HG02571 (cell line): Measurements from ENCODE around the gene MDM2.
A peak's percentile ranks its signal among the peaks of the same experiment; 100 is the strongest.

Experiments
- ATAC-seq: cut with Tn5 transposase; IDR thresholded peaks from one replicate; pipeline ENCODE4 v1.9.1; 2021; ENCODE audit warnings: mild to moderate bottlenecking, moderate library complexity; ENCODE audit not compliant: unreplicated experiment

Gene MDM2

DNA sequence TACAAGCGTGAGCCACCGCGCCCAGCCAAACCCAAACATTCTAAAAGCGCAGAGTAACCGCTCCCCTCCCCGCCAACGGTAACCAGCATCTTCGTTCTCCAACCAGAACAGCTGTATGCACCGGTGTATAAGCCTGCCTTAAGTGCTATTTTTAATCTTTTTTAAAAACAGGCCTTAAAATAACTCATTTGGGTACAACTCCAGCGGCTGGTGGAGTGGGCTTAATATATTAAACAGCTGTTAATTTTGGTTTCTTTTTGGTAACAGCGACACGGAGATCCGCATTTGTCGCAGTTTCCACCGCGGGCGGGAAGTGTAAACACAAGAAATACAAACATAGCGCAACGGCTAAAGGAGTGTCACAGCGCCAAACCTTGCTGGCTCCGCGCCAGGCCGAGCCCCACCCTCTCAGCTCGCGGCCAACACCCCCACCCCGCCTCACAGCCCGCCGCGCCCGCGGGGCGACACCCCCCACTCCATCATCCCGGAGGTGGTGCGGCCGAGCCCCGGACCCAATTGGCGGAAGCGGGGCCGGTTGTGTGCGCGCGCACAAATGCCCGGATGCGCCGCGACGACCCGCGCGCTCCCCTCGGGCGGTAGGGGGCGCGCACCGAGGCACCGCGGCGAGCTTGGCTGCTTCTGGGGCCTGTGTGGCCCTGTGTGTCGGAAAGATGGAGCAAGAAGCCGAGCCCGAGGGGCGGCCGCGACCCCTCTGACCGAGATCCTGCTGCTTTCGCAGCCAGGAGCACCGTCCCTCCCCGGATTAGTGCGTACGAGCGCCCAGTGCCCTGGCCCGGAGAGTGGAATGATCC lies at the start of gene MDM2:
TSS of gene MDM2 (plus strand) at position 602 of the 812 bp plus-strand sequence. CDS start 301 bp downstream, outside the sequence.
- peak; percentile 64 for ATAC-seq

DNA sequence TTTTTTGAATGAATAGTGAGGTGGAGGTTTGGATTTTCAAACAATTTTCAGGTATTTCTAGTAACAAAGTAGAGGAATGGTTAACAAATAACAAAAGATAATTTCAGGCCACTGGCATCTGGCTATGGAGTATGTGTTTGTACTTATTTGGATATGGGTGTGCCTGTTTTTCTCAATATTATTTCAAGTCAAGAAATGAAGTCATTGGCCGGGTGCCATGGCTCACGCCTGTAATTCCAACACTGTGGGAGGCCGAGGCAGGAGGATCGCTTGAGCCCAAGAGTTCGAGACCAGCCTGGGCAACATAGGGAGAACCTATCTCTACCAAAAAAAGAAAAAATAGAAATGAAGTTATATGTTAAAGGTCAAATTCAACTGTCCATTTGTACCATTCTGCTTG lies 48.1 kb upstream of the MDM2 start:
- ATAC-seq, result no peak

DNA sequence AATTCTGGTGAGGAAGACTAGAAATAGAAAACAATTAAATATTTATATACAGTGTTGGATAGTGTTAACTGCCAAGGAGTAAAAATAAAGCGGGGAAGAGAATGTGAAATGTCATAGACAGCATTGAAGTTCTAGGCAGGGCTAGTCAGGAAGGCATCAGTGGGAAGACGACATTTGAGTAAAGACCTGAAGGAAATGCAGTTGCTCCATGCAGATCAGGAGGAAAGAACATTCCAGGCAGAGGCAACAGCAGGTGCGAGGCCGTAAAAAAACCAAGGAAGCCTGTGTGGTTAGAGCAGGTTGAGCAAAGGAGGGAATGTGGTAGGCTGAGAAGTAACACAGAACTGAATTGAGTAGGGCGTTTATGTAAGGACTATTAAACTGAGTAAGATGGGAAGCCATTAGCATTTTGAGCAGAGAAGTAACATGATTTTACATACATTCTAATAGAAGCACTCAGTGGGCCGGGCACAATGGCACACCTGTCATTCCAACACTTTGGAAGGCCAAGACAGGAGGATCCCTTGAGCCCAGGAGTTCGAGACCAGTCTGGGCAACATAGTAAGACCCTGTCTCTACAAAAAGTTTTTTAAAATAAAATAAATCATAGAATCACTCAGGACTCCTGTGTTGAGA lies 47.1 kb upstream of the MDM2 start:
- ATAC-seq, result no peak

DNA sequence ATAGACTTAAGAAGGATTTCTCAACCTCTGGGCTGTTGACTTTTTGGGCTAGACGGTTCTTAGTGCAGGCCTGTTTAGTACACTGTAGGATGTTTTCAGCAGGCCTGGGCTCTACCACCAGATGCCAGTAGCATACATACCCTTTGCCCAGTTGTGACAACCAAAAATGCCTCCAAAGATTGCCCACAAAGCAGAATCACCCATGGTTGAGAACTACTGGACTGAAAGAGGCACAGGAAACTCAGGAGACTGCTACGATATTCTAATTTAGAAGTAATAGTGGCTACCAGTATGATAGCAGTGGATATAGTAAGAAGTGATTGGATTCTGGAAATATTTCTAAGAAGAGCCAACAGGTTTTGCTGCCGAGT lies 46.5 kb upstream of the MDM2 start:
- ATAC-seq, result no peak

DNA sequence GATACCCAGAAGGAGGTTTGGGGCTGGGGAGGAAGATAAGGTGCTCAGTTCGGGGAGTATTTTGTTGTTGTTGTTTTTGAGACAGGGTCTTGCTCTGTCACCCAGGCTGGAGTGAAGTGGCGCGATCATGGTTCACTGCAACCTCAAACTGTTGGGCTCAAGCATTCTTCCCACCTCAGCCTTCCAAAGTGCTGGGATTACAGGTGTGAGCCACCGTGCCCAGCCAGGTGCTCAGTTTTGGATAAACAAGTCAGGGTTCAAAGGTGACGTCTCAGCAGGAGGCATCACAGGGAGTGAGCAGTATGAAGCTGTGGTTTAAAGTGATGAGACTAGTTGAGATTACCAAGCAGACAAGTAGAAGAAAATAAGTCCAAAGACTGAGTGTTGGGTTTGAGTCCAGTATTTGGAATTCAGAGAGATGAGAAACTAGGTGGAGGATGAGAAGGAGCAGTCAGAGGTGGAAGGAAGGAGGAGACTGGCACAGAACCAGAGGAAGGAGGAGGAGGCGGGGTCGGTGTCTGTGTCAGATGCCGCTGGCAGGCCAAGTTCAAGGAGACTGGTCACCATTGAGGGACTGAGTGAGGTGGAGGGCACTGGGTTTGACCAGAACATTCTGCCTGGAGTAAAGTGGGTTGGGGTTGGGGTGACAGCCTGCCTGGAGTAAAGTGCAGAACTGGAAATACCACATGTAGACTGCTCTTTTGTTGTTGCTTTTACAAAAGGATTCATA lies 45.9 kb upstream of the MDM2 start:
- ATAC-seq, result no peak

DNA sequence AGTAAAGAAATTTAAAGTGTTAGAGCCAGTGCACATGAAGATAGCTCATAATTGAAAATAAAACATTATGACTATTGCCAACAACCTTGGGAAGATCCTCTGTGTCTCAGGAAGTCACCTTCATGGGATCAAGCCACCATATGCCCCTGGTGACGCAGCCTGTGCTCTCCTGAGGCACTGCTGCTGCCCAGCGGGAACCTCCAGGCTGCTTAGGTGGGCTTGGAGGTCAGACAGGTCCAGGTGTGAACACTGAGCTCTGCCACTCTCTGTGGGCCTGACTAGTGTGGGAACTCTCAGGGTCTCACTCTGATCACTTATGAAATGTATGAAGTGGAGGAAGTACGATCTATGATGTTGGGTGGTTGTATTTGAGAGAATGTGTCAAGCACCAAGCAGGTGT lies 45.3 kb upstream of the MDM2 start:
- ATAC-seq, result no peak

DNA sequence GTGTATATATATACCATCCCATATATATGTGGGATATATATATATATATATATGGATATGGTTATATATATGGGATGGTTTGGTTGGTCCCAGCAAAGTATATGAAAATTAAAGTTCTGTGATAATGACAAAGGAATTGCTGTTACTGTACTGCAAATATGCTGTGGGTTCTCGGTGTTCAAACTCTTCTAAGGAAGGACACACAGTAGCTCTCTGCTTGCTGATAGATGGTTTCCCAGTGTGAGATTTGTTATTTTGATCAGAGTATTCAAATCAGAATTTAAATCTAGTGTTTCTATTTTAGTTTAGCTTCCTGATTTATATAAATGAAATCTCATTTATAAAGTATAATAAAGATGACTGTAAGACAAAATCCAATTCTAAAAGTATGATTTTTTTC lies 42.3 kb upstream of the MDM2 start:
- no peak for ATAC-seq

DNA sequence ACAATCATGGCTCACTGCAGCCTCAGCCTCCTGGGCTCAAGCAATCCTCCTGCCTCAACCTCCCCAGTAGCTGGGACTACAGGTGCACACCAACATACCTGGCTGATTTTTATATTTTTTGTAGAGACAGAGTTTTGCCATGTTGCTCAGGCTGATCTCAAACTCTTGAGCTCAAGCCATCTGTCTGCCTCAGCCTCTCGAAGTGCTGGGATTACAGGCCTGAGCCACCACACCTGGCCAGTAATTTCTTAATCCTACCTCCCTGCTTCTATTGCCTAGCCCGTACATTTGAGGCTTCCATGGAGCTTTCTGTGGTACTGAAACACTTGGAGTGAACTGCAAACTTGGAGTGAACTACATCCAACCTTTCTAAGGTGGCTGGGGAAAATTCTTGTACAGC lies 41.3 kb upstream of the MDM2 start:
- no peak for ATAC-seq

DNA sequence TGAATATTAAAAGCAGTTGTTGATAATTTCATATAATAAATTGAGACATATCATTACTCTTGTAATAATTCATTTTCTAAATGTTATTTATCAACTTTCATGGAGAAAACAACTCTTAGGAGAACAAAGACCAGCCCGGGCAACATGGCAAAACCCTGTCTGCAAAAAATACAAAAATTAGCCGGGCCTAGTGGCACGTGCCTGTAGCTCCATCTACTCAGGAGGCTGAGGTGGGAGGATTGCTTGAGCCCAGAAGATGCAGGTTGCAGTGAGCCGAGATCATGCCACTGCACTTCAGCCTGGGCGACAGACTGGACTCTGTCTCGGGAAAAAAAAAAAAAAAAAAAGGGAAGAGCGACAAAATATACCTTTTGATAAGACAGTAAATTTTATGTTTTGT lies 40.8 kb upstream of the MDM2 start:
- ATAC-seq, result no peak

DNA sequence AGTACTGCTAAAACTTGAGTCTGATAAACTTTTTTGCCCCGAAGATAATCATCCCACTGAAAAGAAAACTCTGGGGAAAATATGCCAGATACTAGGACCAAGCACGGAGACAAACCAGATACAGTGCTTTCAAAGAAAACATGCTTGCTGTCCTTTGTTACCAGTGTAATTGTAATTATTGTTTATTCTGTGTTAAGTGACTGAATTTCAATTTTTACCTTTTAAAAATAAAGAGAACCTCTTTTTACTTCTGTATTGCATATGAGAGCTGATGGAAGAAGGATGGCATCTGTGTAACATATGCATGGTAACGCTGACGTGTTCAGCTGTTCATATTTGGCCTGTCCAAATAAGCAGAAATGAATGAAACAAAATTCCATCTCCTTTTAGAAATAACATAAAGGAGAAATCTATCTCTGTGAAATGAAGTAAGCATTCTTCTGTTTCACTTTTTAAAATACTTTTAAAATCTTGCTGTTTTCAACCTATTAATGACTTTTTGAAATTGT lies 39.5 kb upstream of the MDM2 start:
- ATAC-seq, result no peak

DNA sequence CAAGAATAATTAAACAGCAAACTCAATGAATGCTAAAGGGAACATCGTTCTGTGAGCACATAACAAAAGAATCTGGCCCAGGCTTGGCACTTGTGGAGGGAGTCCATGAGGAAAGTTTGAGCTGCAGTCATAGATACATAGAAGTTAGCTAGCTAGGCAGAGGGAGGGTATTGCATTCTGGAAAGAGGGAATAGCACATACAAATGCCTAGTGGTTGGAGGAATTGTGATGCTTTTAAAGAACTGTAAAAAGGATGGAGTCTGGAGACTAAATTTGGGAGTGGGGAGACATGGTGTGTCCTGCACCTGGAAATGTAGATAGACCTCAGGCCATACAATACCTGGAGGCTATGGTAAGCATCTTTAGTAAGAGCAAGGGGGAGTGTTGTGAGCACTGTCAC lies 38.0 kb upstream of the MDM2 start:
- ATAC-seq, result no peak

DNA sequence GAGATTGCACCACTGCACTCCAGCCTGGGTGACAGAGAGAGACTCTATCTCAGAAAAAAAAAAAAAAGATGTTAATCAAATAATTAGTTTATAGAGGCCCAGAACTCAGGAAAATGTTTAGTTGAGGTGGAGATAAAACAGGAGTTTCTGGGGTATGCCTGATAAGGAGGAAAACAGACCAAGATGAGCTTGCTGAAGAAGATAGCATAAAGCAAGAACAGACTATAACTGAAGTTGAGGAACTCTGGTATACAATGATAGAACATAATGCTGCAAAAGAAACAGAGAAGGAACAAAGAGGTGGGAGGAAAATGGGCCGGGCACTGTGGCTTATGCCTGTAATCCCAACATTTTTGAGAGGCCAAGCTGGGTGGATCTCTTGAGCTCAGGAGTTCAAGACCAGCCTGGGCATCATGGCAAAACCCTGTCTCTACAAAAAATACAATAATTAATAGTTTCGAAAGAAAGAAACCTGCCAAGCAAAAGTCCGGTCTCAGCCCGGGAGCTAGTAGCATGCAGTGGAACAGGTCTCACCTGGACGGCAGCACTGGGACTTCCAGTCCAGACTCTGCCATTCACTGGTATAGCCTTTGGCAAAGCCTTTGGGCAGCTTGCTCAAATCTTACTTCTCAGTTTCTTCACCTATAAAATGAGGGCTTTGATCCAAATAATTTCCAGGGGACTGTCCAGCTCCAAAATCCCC lies 36.6 kb upstream of the MDM2 start:
- no peak for ATAC-seq

DNA sequence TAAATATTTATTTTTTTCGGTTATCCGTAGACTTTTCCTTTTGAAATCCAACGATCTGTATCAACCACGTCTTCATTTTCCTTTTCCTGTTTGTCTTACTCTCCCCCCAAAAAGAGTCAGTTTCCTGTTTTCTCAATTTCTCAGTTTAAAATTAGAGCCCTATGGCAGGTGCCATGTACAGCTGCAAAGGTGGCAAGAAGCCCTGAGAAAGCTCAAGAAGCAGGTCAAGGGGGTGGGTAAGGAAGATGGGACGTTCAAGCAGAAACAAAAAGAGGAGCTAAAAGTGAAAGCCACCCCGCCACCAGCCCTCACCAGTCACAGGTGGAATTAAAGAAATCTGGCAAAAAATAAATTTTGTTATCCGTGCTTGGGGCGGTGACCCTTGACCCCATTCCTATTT lies 35.3 kb upstream of the MDM2 start:
- ATAC-seq, result no peak

DNA sequence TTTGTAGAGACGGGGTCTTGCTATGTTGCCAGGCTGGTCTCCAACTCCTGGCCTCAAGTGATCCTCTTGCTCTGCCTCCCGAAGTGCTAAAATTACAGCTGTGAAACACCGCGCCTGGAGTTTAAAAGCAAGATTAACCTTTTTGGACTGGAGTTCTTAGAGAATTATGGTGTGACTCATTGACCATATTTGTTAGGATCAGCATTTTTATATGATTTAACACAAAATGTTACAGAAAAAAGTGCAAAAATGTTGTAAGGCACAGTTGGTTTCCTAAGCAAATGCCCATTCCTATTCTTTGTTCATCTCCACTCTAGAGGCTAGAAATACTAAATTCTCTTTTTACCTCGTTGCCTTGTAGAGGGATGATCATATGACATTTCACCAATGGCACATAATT lies 34.4 kb upstream of the MDM2 start:
- ATAC-seq, result no peak

DNA sequence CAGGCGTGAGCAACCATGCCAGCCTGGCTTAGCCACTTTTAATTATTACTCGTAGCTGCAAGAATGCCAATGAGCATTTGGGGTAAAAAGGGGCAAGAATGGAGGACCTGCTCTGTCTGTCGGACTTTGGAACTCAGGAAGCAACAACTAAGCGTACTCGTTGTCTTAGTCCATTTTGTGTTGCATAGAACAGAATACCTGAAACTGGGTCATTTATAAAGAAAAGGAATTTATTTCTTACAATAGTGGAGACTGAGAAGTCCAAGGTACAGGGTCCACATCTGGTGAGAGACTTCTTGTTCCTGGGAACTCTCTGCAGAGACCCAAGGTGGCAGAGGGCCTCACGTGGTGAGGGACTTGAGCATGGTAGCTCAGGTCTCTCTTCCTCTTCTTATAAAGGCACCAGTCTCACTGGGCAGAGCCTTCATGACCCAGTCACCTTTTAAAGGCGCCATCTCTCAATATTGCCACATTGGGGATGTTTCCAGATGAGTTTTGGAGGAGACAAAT lies 32.8 kb upstream of the MDM2 start:
- no peak for ATAC-seq

DNA sequence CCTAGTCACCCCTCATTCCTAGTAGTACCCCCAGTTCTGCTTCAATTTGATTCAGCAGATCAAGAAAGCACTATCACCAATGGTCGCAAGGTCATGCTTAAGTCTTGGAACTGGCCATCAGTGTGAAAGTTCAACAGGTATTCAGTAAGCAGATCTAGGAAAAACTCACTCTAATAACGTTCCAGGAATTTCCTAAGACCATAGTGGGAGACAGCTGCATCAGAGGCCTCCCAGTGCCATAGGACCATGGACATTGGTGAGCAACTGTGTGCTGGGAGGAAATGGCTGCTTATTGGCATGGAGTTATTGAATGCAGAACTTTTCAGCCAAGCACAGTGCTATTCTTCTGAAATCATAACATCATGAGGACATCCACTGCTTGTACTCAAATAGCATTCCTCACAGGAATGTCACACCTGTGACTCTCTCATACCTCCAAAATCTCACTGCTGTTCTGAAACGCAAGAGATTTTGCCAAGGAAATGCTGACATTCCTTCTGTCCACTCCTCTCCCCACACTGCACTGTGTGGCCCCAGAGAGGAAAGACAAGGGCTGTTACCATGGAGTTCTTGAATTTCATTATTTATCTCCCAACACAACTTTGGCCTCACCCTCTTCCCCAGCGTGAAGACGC lies 30.9 kb upstream of the MDM2 start:
- no peak for ATAC-seq

DNA sequence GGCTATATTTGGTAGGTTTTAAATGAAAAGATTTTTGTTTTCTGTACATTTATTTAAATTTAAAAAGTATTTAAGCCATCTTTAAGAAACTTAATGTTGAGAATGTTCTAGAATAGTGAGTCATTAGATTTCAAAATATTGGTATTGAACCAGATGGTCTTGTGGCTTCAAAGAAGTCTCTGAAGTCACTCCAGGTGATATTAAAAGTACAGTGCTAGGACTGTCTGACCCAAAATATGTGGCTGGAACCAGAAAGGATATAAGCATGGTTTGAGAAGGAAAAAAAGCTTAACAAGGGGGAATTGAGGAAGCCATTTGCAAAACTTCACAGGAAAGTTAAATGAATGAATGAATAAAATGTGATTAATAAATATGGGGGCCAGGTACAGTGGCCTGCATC lies 28.7 kb upstream of the MDM2 start:
- no peak for ATAC-seq

DNA sequence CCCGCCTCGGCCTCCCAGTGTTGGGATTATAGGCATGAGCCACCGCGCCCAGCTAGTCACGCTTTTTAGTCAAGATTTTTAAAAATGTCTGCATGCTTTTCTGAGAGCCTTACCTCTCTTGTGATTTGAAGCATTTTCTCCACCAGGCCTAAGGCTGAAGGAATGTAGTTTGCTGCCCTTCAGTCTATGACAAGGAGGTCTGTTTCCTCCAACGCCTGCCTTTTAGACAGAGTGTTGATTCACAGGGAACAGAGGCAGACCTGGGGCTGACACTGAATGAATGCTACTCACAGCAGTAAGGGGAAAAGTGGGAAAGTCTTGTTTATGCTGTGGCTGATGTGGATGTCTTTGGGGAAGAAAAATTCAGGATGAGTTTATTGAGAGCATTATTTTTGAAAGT lies 27.2 kb upstream of the MDM2 start:
- ATAC-seq, result no peak

DNA sequence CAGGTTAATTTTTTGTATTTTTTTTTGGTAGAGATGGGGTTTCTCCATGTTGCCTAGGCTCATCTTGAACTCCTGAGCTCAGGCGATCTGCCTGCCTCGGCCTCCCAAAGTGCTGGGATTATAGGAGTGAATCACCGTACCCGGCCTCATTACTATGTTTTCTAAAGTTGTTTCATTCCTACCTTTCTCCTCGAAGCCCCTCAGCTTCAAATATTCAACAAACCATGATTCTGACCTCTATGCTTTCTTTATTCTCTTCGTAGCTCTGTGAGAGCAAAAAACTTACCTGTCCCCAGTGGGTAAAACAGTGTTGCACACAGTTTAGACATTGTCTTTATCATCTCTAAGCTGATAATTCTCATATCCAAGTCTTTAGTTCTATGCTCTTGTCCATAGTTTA lies 26.2 kb upstream of the MDM2 start:
- no peak for ATAC-seq

DNA sequence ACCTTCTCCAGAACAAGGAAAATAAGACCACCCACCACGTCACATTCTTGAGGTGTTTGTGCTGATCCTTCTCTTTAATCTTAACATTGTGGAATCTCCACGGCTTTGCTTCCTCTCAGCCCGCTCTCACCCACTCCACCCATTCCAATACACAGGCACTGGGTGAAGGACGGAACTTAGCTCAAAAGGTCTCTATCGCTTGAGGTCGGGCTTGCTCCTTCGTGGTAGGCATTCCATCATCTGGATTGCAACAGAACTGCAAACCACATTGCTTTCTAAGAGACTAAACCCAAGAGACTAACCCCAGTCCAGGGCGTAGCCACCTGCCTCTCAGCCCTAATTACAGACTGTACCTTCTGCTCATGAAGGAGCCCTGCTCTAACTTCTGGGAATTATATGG lies 24.0 kb upstream of the MDM2 start:
- no peak for ATAC-seq

DNA sequence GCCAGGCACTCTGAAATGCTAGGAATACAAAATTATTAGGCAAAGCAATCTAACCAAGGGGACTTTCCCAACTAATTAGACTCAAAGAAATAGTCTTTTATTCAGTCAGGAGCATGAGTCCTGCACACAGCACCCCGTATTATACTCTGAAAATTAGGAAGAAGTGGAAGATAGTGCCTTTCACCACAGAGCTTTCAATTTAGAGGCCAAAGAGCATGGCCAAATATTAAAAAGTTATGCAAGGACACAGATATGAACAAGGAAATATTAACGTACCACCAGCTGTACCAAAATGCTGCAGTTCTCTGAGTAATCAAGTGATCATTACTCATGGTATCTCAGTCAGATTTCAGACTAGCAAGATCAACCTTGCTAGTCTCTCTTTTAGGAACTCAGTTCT lies 22.6 kb upstream of the MDM2 start:
- no peak for ATAC-seq
